Endothelial cell of umbilical vein (primary cell): Measurements from ENCODE around the gene TMEM139. TPM values are rescaled to one million over a fixed set of nuclear protein-coding genes. Genes with fewer than 3 reads are reported as not detected.

Source experiments
- BruUV-seq: library from RNA; stranded (reverse); fragments of 400-500 nt; replicated peaks from 2 replicates; lab custom pipeline; 2021; lab: Mats Ljungman, UMichigan
- CTCF ChIA-PET: fragments of 300-600, 350-600 bp; sonication (Branson Sonifier 250); formaldehyde crosslinking; loops from one replicate; lab custom pipeline; 2021; ENCODE audit warnings: antibody characterized with exemption, inconsistent platforms; lab: Charles Lee
- POLR2A ChIA-PET: fragments of 300-600, 350-600 bp; sonication (Branson Sonifier 250); formaldehyde crosslinking; loops from one replicate; lab custom pipeline; 2021; ENCODE audit warnings: antibody characterized with exemption, inconsistent platforms; lab: Charles Lee
- DNase-seq: peaks from one replicate; pipeline ENCODE4 v3.0.0-alpha.2; 2011; ENCODE audit warnings: low read depth, low spot score
- FAIRE-seq: peaks from 2 replicates; lab custom pipeline; 2011; peaks lifted over from hg19 to GRCh38; lab: Jason Lieb, UNC
- H2AFZ ChIP-seq: 2 replicates; pipeline ENCODE4 v1.6.0; 2012; ENCODE audit warnings: low read depth, low read length, control low read depth, inconsistent platforms
- H3K27ac ChIP-seq: 2 replicates; pipeline ENCODE4 v1.5.1; 2011; ENCODE audit warnings: low read depth, mild to moderate bottlenecking, control low read depth, low read length, moderate library complexity; ENCODE audit not compliant: insufficient read depth
- H3K27me3 ChIP-seq, 2 experiments: 2 replicates each; pipeline versions ENCODE4 v1.6.0 to v1.6.1; 2011; ENCODE audit warnings: low read length in 2 of 2, mixed read lengths in 1 of 2; ENCODE audit not compliant: control insufficient read depth in 2 of 2, insufficient read depth in 2 of 2
- H3K36me3 ChIP-seq, 2 experiments: 2 replicates in 1 of 2; 3 replicates in 1 of 2; pipeline ENCODE4 v1.5.1; 2011; ENCODE audit warnings: low read length in 2 of 2, mild to moderate bottlenecking in 1 of 2, moderate library complexity in 1 of 2; ENCODE audit not compliant: control insufficient read depth in 2 of 2, insufficient read depth in 2 of 2; ENCODE audit errors: extremely low read depth in 1 of 2
- H3K4me1 ChIP-seq: 3 replicates; pipeline ENCODE4 v1.5.1; 2011; ENCODE audit warnings: mild to moderate bottlenecking, low read length; ENCODE audit not compliant: control insufficient read depth, insufficient read depth; ENCODE audit errors: extremely low read depth
- H3K4me2 ChIP-seq: 2 replicates; pipeline ENCODE4 v1.6.1; 2011; ENCODE audit warnings: low read length, control low read depth, mixed read lengths; ENCODE audit not compliant: insufficient read depth
- H3K4me3 ChIP-seq, 3 experiments: fragments of 200-600 bp in 1 of 3; sonication (generic), shearing (Covaris generic) in 1 of 3; replicated peaks in 1 of 3; 2 replicates each; pipeline ENCODE4 v1.5.1; 2011 to 2016; ENCODE audit warnings: control low read depth in 3 of 3, low read length in 3 of 3, mild to moderate bottlenecking in 2 of 3, inconsistent platforms in 1 of 3, low read depth in 1 of 3, moderate library complexity in 1 of 3; ENCODE audit not compliant: insufficient read depth in 1 of 3
- H3K79me2 ChIP-seq: 2 replicates; pipeline ENCODE4 v1.6.0; 2012; ENCODE audit warnings: low read length, inconsistent platforms; ENCODE audit not compliant: control insufficient read depth, insufficient read depth
- H3K9ac ChIP-seq: replicated peaks from 2 replicates; pipeline ENCODE3; 2011; ENCODE audit warnings: low read length, control low read depth; ENCODE audit not compliant: insufficient read depth; ENCODE audit errors: extremely low read depth
- H3K9me1 ChIP-seq: replicated peaks from 3 replicates; pipeline ENCODE4 v1.6.0; 2011; ENCODE audit warnings: mild to moderate bottlenecking, low read length; ENCODE audit not compliant: control insufficient read depth, insufficient read depth; ENCODE audit errors: extremely low read depth
- H3K9me3 ChIP-seq: replicated peaks from 2 replicates; pipeline ENCODE4 v1.5.1; 2012; ENCODE audit warnings: low read length, inconsistent platforms; ENCODE audit not compliant: control insufficient read depth, insufficient read depth
- H4K20me1 ChIP-seq: replicated peaks from 2 replicates; pipeline ENCODE3; 2011; ENCODE audit warnings: mild to moderate bottlenecking, low read length; ENCODE audit not compliant: control insufficient read depth, insufficient read depth; ENCODE audit errors: extremely low read depth
- EZH2 ChIP-seq: IDR thresholded peaks from 2 replicates; pipeline ENCODE4 v1.6.1; 2012; ENCODE audit warnings: borderline replicate concordance, low read depth, mild to moderate bottlenecking, moderate library complexity, low read length, inconsistent platforms; ENCODE audit not compliant: severe bottlenecking
- FOS ChIP-seq: IDR thresholded peaks from 2 replicates; pipeline ENCODE4 v1.6.1; 2011; ENCODE audit warnings: mild to moderate bottlenecking, low read length, moderate library complexity, borderline replicate concordance; ENCODE audit not compliant: insufficient read depth
- GATA2 ChIP-seq: IDR thresholded peaks from 2 replicates; pipeline ENCODE4 v1.7.0; 2011; ENCODE audit warnings: low read depth, mild to moderate bottlenecking, moderate library complexity, mixed read lengths, low read length; ENCODE audit not compliant: insufficient read length, insufficient read depth
- JUN ChIP-seq: IDR thresholded peaks from 2 replicates; pipeline ENCODE4 v1.6.1; 2011; ENCODE audit warnings: borderline replicate concordance, low read depth; ENCODE audit not compliant: insufficient read length, insufficient read depth
- MYC ChIP-seq: IDR thresholded peaks from one replicate; pipeline ENCODE4 v1.6.1; 2011; ENCODE audit warnings: mild to moderate bottlenecking, low read depth, low read length
- POLR2A ChIP-seq: IDR thresholded peaks from 2 replicates; pipeline ENCODE4 v1.6.1; 2012; ENCODE audit warnings: low read depth, mild to moderate bottlenecking, control low read depth, low read length
- POLR2AphosphoS5 ChIP-seq: IDR thresholded peaks from 2 replicates; pipeline ENCODE4 v1.6.1; 2012; ENCODE audit warnings: low read depth, mild to moderate bottlenecking, control low read depth, low read length, moderate library complexity; ENCODE audit not compliant: insufficient read depth
- dilution Hi-C: fragments of 300-500 bp; cut with MboI; formaldehyde crosslinking; loops from one replicate; pipeline ENCODE4 v1.15.0; 2019; ENCODE audit warnings: low sequenced_read_pairs; ENCODE audit not compliant: extremely low pct_ligation_motif_present
- intact Hi-C: fragments of 100-400 bp; cut with micrococcal nuclease; formaldehyde crosslinking; loops from one replicate; pipeline ENCODE4 v1.10.0; 2022
- polyA plus RNA-seq, 4 experiments: library from polyadenylated mRNA; depleted of rRNA in 3 of 4; stranded (reverse) in 3 of 4; unstranded in 1 of 4; fragments of >200 nt; gene quantifications; 2 replicates each; pipeline versions ENCODE4 v1.2.1 to v1.2.3, GENCODE V29; 2011 to 2012; ENCODE audit warnings: missing spikeins in 1 of 4
- total RNA-seq: library from RNA; stranded (reverse); gene quantifications from 2 replicates; pipeline ENCODE4 v1.2.3, GENCODE V29; 2021
- TF ChIP-seq, protein P1 (sequence below): IDR thresholded peaks from 2 replicates; pipeline ENCODE4 v1.6.1; 2011; ENCODE audit not compliant: insufficient read depth, insufficient read length
- TF ChIP-seq, protein P2 (sequence below), 2 donors: IDR thresholded peaks; 1 replicate in 1 of 2; 2 replicates in 1 of 2; pipeline ENCODE4 v1.5.1; 2011; ENCODE audit warnings: low read length in 2 of 2, mild to moderate bottlenecking in 2 of 2, moderate library complexity in 2 of 2, control low read depth in 1 of 2, inconsistent platforms in 1 of 2, low read depth in 1 of 2; ENCODE audit not compliant: insufficient read depth in 1 of 2; ENCODE audit errors: extremely low read depth in 1 of 2

The TMEM139 gene
- total and polyA plus RNA-seq, 2 donors (not counting 3 experiments of a cell fraction or from before 2014, with no cell fraction given), result 0.37 TPM; not detected in 1

DNA sequence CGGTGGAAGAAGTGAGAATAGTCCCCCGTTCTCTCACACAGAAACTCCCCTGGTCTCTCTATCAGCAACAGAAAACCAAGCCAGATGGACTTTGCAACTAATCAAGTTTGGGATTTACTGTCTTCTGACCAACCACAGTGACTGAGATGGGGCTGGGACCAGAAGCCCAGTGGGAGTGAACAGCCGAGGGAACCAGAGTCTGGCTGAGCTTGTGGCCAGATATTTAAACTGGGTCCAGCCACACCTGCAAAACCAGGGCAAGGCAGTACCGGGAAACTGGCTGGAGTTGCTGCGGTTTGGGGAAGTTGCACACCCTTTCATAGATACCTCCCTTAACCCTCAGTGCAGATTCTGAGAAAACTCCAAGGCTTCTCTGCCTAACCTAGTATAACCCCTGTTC lies 15.5 kb upstream of the TMEM139 start:
- no TSS peak for BruUV-seq

More for the DNA sequence above, 15.5 kb upstream of the TMEM139 start:
- FAIRE-seq (no peak), DNase-seq (no peak)
- H3K9me1 ChIP-seq, result no peaks in the 10 kb centered on the region
- H3K27ac ChIP-seq, result no peak overlapping the region
- POLR2A ChIA-PET, result no interaction called here
- H3K9me3 ChIP-seq, result no peaks in the 10 kb centered on the region
- H3K4me2 ChIP-seq, result no peak overlapping the region
- H3K4me3 ChIP-seq, result no peak overlapping the region
- CTCF ChIA-PET, result no interaction called here
- H2AFZ ChIP-seq, result no peak overlapping the region
- peaks cover 10 to 24% of the 10 kb centered on the region in 2 experiments for H3K36me3 ChIP-seq
- peaks cover 4% of the 10 kb centered on the region for H3K4me1 ChIP-seq
- H3K9ac ChIP-seq, result no peak overlapping the region
- peaks cover 2% of the 10 kb centered on the region for H3K79me2 ChIP-seq
- H4K20me1 ChIP-seq, result no peaks in the 10 kb centered on the region
- H3K27me3 ChIP-seq, result no peaks in the 10 kb centered on the region
- intact Hi-C loops, result no loop called here
- dilution Hi-C loops, result no loop called here
- no peak for TF ChIP-seq EZH2
- TF ChIP-seq POLR2A, result no peak
- no peak for TF ChIP-seq GATA2
- no peak for TF ChIP-seq MYC
- TF ChIP-seq POLR2AphosphoS5, result no peak
- TF ChIP-seq, protein P1, sequence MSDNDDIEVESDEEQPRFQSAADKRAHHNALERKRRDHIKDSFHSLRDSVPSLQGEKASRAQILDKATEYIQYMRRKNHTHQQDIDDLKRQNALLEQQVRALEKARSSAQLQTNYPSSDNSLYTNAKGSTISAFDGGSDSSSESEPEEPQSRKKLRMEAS, result no peak
- TF ChIP-seq JUN, result no peak
- no peak for TF ChIP-seq FOS
- TF ChIP-seq, protein P2, sequence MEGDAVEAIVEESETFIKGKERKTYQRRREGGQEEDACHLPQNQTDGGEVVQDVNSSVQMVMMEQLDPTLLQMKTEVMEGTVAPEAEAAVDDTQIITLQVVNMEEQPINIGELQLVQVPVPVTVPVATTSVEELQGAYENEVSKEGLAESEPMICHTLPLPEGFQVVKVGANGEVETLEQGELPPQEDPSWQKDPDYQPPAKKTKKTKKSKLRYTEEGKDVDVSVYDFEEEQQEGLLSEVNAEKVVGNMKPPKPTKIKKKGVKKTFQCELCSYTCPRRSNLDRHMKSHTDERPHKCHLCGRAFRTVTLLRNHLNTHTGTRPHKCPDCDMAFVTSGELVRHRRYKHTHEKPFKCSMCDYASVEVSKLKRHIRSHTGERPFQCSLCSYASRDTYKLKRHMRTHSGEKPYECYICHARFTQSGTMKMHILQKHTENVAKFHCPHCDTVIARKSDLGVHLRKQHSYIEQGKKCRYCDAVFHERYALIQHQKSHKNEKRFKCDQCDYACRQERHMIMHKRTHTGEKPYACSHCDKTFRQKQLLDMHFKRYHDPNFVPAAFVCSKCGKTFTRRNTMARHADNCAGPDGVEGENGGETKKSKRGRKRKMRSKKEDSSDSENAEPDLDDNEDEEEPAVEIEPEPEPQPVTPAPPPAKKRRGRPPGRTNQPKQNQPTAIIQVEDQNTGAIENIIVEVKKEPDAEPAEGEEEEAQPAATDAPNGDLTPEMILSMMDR (IDR thresholded peaks at IDR 0.05; ENCODE audit: extremely low read depth in 1 of 2, insufficient read depth in 1 of 2, low read depth in 1 of 2, low read length in 2 of 2), result no peak
